GM10248 (cell line): Measurements from ENCODE around the gene PRKG1.
"Not testable (repeated sequence)": the region's sequence is repeated elsewhere in the genome, so short reads cannot be mapped to it uniquely, and the experiment has no call there.

Experiments
- CTCF ChIA-PET: fragments of 300-600 bp; sonication (Branson Sonifier 250); formaldehyde crosslinking; extraction: SDS; loops from one replicate; lab custom pipeline; 2021; ENCODE audit warnings: antibody characterized with exemption; lab: Yijun Ruan, JAX
- POLR2A ChIA-PET: fragments of 350-650 bp; sonication (Branson Sonifier 250); formaldehyde crosslinking; extraction: SDS; loops from one replicate; lab custom pipeline; 2020; ENCODE audit warnings: antibody characterized with exemption; lab: Yijun Ruan, JAX
- DNase-seq: peaks from one replicate; pipeline ENCODE4 v3.0.0; 2012; ENCODE audit errors: extremely low spot score
- CTCF ChIP-seq: IDR thresholded peaks from 2 replicates; pipeline ENCODE4 v1.5.1; 2012; ENCODE audit warnings: mild to moderate bottlenecking, low read depth; ENCODE audit errors: extremely low read depth, missing control alignments, control extremely low read depth

PRKG1 gene

GRCh38 chr10:51384971-51385370 lies 310.7 kb downstream of the PRKG1 start:
- POLR2A ChIA-PET, result no interaction called here
- CTCF ChIA-PET, result no interaction called here
- TF ChIP-seq CTCF, result no peak
- no peak for DNase-seq

GRCh38 chr10:51386248-51386885 lies 312.1 kb downstream of the PRKG1 start:
- no peak for TF ChIP-seq CTCF
- ChIA-PET CTCF (interaction anchor here (1.0 to 4.6 kb wide), 2 partner anchors 575 to 830 kb away, joined by 3 to 64 read pairs; no protein-coding TSS in a partner anchor), POLR2A (no interaction called here)
- no peak for DNase-seq

GRCh38 chr10:51389415-51390321 lies 315.4 kb downstream of the PRKG1 start:
- peak; percentile 43 for DNase-seq

GRCh38 chr10:51393006-51393405 lies 318.7 kb downstream of the PRKG1 start:
- DNase-seq, POLR2A ChIA-PET, CTCF ChIA-PET: not testable (repeated sequence)

More at GRCh38 chr10:51389415-51390321, 315.4 kb downstream of the PRKG1 start:
- CTCF ChIA-PET, result interaction anchor here (0.7 to 4.6 kb wide), 33 partner anchors 8 to 830 kb away, joined by 3 to 64 read pairs (median 4); no protein-coding TSS in a partner anchor
- POLR2A ChIA-PET, result no interaction called here
- peak; percentile 85 for TF ChIP-seq CTCF

- no peak for TF ChIP-seq CTCF
- ChIA-PET CTCF (interaction anchor here (0.8 kb wide), 1 partner anchor 28 kb away, joined by 3 read pairs; no protein-coding TSS in a partner anchor), POLR2A (no interaction called here)
- no peak for DNase-seq
These were observed 319.8 kb downstream of the PRKG1 start for GRCh38 chr10:51394039-51394438.

GRCh38 chr10:51397244-51397643 lies 323.0 kb downstream of the PRKG1 start:
- no peak for DNase-seq
- ChIA-PET CTCF (interaction anchor here (1.8 kb wide), 1 partner anchor 8 kb away, joined by 13 read pairs; no protein-coding TSS in a partner anchor), POLR2A (no interaction called here)
- no peak for TF ChIP-seq CTCF
